ENCODE measurements around the gene MPPED1.

The MPPED1 gene

GRCh38 chr22:43512279-43512678 lies 100.5 kb downstream of the MPPED1 start:
- Histone ChIP-seq H3K36me3 (replicated peaks) (no peaks in the 10 kb centered on the region), H3K4me3 (ENCODE audit: low read depth, low read length) (no peak overlapping the region), H3K27me3 (replicated peaks) (no peaks in the 10 kb centered on the region), H3K27ac (no peak overlapping the region)
- DNase-seq = no peak
- in situ Hi-C loops (cut with HindIII; ENCODE audit: low pct_ligation_motif_present, low sequenced_read_pairs) = no loop called here
- no peak for TF ChIP-seq CTCF (IDR thresholded peaks at IDR 0.05; ENCODE audit: low read depth, low read length, missing control alignments)

GRCh38 chr22:43514476-43515157 lies 102.8 kb downstream of the MPPED1 start:
- in situ Hi-C loops (cut with HindIII; ENCODE audit: low pct_ligation_motif_present, low sequenced_read_pairs) = no loop called here
- TF ChIP-seq CTCF (IDR thresholded peaks at IDR 0.05; ENCODE audit: low read depth, low read length, missing control alignments) = no peak
- Histone ChIP-seq H3K36me3 (replicated peaks) (no peaks in the 10 kb centered on the region), H3K27ac (no peak overlapping the region), H3K27me3 (replicated peaks) (no peaks in the 10 kb centered on the region), H3K4me3 (ENCODE audit: low read depth, low read length) (no peak overlapping the region)
- no peak for DNase-seq

GRCh38 chr22:43515411-43515810 lies 103.6 kb downstream of the MPPED1 start:
- no peaks in the 10 kb centered on the region for H3K27me3 ChIP-seq (replicated peaks)
- H3K27ac ChIP-seq = no peak overlapping the region
- no peak for DNase-seq
- no peak for TF ChIP-seq CTCF (IDR thresholded peaks at IDR 0.05; ENCODE audit: low read depth, low read length, missing control alignments)
- in situ Hi-C loops (cut with HindIII; ENCODE audit: low pct_ligation_motif_present, low sequenced_read_pairs) = no loop called here
- no peaks in the 10 kb centered on the region for H3K36me3 ChIP-seq (replicated peaks)
- H3K4me3 ChIP-seq (ENCODE audit: low read depth, low read length) = no peak overlapping the region

- no peak for DNase-seq
- Histone ChIP-seq H3K27ac (no peak overlapping the region), H3K27me3 (replicated peaks) (no peaks in the 10 kb centered on the region), H3K4me3 (ENCODE audit: low read depth, low read length) (no peak overlapping the region), H3K36me3 (replicated peaks) (no peaks in the 10 kb centered on the region)
- in situ Hi-C loops (cut with HindIII; ENCODE audit: low pct_ligation_motif_present, low sequenced_read_pairs) = no loop called here
- no peak for TF ChIP-seq CTCF (IDR thresholded peaks at IDR 0.05; ENCODE audit: low read depth, low read length, missing control alignments)
Measured at GRCh38 chr22:43515902-43516301, 104.1 kb downstream of the MPPED1 start.

- Histone ChIP-seq H3K27me3 (replicated peaks) (no peaks in the 10 kb centered on the region), H3K36me3 (replicated peaks) (no peaks in the 10 kb centered on the region), H3K4me3 (ENCODE audit: low read depth, low read length) (no peak overlapping the region), H3K27ac (no peak overlapping the region)
- in situ Hi-C loops (cut with HindIII; ENCODE audit: low pct_ligation_motif_present, low sequenced_read_pairs) = no loop called here
- DNase-seq = no peak
- no peak for TF ChIP-seq CTCF (IDR thresholded peaks at IDR 0.05; ENCODE audit: low read depth, low read length, missing control alignments)
Measured at GRCh38 chr22:43516386-43516785, 104.6 kb downstream of the MPPED1 start.

Measured in brain microvascular endothelial cell (primary cell).